Measurements from ENCODE around the gene MAPK4.

Gene MAPK4

DNA sequence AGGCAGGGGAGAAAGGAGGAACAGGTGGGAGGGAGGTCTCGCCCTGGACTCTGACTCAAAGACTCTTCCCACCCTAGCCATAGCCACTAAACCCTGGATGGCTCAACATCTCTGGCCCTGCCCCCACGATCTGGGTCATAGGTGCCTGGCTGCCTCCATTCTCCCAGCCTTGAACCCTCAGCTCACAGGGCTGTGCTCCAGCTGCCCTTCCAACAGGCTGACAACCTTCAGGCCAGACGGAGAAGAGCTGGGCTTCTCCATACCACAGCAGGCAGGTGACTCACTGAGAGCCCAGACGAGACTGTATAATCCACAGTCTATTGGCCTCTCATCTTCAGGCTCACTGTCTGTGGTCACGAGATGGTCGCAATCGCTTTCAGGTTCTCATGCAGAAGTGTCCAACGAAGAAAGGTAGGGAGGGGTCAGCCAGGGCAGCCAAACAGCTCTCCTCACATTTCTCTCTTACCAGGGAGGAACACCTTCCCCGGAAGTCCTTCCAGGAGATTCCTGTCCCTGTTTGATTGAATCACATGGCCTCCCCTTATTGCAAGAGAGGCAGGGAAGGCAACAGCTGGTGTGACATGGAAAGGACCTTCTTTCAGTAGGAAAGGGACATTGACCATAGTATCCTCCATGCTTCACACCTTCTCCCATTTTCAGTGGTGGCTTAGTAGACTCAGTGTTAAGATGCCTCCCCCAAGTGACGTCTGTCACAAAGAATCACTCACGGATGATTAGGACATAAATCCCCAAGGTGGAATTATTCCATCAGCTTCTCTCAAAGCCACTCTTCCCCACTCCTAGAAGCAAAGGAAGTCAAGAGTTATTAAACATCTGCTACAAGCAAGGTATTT is 159.8 kb downstream of the MAPK4 start:
- H2AFZ ChIP-seq (ENCODE audit: low read depth, low read length) = no peak overlapping the region
- H3K4me2 ChIP-seq (ENCODE audit: low read length) = no peak overlapping the region
- no peak for TF ChIP-seq EZH2phosphoT487 (IDR thresholded peaks at IDR 0.05; ENCODE audit: low read depth)
- TF ChIP-seq, protein P1, sequence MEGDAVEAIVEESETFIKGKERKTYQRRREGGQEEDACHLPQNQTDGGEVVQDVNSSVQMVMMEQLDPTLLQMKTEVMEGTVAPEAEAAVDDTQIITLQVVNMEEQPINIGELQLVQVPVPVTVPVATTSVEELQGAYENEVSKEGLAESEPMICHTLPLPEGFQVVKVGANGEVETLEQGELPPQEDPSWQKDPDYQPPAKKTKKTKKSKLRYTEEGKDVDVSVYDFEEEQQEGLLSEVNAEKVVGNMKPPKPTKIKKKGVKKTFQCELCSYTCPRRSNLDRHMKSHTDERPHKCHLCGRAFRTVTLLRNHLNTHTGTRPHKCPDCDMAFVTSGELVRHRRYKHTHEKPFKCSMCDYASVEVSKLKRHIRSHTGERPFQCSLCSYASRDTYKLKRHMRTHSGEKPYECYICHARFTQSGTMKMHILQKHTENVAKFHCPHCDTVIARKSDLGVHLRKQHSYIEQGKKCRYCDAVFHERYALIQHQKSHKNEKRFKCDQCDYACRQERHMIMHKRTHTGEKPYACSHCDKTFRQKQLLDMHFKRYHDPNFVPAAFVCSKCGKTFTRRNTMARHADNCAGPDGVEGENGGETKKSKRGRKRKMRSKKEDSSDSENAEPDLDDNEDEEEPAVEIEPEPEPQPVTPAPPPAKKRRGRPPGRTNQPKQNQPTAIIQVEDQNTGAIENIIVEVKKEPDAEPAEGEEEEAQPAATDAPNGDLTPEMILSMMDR (IDR thresholded peaks at IDR 0.05; ENCODE audit: low read depth, low read length) = no peak

DNA sequence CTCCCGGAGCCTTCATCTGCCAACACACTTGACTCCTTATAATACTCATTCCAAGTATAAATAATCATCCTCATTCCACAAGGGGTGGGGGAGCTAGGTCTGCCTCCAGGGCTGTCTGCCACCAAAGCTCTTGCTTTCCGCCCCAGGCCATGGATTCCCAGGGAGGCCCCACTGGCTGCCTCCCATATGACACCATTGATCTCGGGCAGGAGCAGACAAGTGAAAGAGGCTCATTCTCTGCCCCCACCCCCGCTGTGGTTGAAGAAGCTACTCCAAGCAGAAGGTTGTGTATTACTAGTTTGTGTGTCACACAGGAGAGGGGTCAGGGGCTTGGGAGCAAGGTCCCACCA is 160.4 kb downstream of the MAPK4 start:
- no peaks in the 10 kb centered on the region for H4K20me1 ChIP-seq (ENCODE audit: insufficient read depth, low read length)
- H3K27ac ChIP-seq (ENCODE audit: low read length) = no peak overlapping the region
- H3K36me3 ChIP-seq (replicated peaks; ENCODE audit: low read depth, low read length) = no peaks in the 10 kb centered on the region
- H3K9me3 ChIP-seq (ENCODE audit: insufficient read depth, low read length) = no peaks in the 10 kb centered on the region
- peaks cover 25% of the 10 kb centered on the region for H3K27me3 ChIP-seq (ENCODE audit: low read depth, low read length)
- no peak overlapping the region for H2AFZ ChIP-seq (ENCODE audit: low read depth, low read length)
- H3K4me1 ChIP-seq (ENCODE audit: low read length) = no peaks in the 10 kb centered on the region
- no peaks in the 10 kb centered on the region for H3K79me2 ChIP-seq (ENCODE audit: low read length)
- TF ChIP-seq EZH2phosphoT487 (IDR thresholded peaks at IDR 0.05; ENCODE audit: low read depth) = no peak
- TF ChIP-seq, protein P1 (IDR thresholded peaks at IDR 0.05; ENCODE audit: low read depth, low read length) = no peak
- no peak overlapping the region for H3K4me3 ChIP-seq (ENCODE audit: low read length)
- no peak overlapping the region for H3K4me2 ChIP-seq (ENCODE audit: low read length)
- H3K9ac ChIP-seq (ENCODE audit: low read length) = no peak overlapping the region

More for the DNA sequence above, 159.8 kb downstream of the MAPK4 start:
- Histone ChIP-seq H3K36me3 (replicated peaks; ENCODE audit: low read depth, low read length) (no peaks in the 10 kb centered on the region), H4K20me1 (ENCODE audit: insufficient read depth, low read length) (no peaks in the 10 kb centered on the region), H3K4me1 (ENCODE audit: low read length) (no peaks in the 10 kb centered on the region), H3K27me3 (ENCODE audit: low read depth, low read length) (peaks cover 22% of the 10 kb centered on the region), H3K27ac (ENCODE audit: low read length) (no peak overlapping the region), H3K9ac (ENCODE audit: low read length) (no peak overlapping the region), H3K79me2 (ENCODE audit: low read length) (no peaks in the 10 kb centered on the region), H3K9me3 (ENCODE audit: insufficient read depth, low read length) (no peaks in the 10 kb centered on the region), H3K4me3 (ENCODE audit: low read length) (no peak overlapping the region)

DNA sequence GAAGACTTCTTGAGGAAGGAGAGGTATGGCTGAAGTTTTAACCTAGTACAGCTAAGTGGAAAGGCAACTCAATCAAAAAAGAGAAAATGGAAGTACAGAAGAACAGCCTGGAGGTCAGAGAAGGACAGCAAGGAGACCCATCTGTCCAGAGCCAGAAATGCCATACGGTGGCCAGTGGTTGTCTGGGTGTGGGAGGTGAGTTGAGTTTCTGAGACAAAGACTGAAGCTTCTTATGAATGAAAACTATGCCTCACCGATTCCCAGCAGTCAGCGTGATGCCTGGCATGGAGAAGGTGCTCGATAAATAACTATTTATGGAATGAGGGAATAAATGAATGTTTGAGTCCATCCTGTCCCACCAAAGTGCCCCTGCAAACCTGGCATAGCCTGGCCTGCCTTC is 161.1 kb downstream of the MAPK4 start:
- Histone ChIP-seq H3K27ac (ENCODE audit: low read length) (no peak overlapping the region), H3K4me3 (ENCODE audit: low read length) (no peak overlapping the region), H2AFZ (ENCODE audit: low read depth, low read length) (no peak overlapping the region), H3K9me3 (ENCODE audit: insufficient read depth, low read length) (no peaks in the 10 kb centered on the region), H3K9ac (ENCODE audit: low read length) (no peak overlapping the region), H3K79me2 (ENCODE audit: low read length) (no peaks in the 10 kb centered on the region), H3K36me3 (replicated peaks; ENCODE audit: low read depth, low read length) (no peaks in the 10 kb centered on the region), H3K4me2 (ENCODE audit: low read length) (no peak overlapping the region), H4K20me1 (ENCODE audit: insufficient read depth, low read length) (no peaks in the 10 kb centered on the region), H3K27me3 (ENCODE audit: low read depth, low read length) (peaks cover 33% of the 10 kb centered on the region), H3K4me1 (ENCODE audit: low read length) (no peaks in the 10 kb centered on the region)
- TF ChIP-seq, protein P1 (IDR thresholded peaks at IDR 0.05; ENCODE audit: low read depth, low read length) = no peak
- TF ChIP-seq EZH2phosphoT487 (IDR thresholded peaks at IDR 0.05; ENCODE audit: low read depth) = no peak

DNA sequence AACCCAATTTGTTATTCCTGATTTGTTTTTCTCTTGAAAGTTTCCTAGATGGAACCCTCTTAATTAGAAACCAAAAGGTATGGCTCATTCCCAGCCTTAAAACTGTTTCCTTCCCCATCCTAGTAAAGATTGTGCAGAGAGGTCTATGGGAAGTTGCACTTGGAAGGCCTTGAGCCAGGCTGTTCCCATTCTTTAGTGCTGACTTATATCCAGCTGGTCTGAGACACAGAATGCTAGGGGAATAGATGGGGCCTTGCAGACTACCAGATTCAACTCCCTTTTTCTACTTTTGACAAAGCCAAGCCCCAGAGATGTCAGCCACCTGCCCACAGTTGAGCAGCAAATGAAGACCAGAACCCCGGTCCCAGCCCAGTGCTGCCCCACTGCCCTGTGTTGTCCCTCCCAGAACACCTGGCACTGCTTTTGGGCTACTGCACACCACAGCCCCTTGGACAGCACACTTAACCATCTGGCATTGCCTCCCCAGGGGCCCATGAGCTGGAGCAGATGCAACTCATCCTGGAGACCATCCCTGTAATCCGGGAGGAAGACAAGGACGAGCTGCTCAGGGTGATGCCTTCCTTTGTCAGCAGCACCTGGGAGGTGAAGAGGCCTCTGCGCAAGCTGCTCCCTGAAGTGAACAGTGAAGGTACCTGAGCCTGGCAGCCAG is 161.7 kb downstream of the MAPK4 start:
- Histone ChIP-seq H3K36me3 (replicated peaks; ENCODE audit: low read depth, low read length) (no peaks in the 10 kb centered on the region), H3K9me3 (ENCODE audit: insufficient read depth, low read length) (no peaks in the 10 kb centered on the region), H3K27ac (ENCODE audit: low read length) (no peak overlapping the region), H3K4me2 (ENCODE audit: low read length) (no peak overlapping the region), H3K4me1 (ENCODE audit: low read length) (peaks cover 4% of the 10 kb centered on the region), H2AFZ (ENCODE audit: low read depth, low read length) (no peak overlapping the region), H3K79me2 (ENCODE audit: low read length) (no peaks in the 10 kb centered on the region), H3K4me3 (ENCODE audit: low read length) (no peak overlapping the region), H3K27me3 (ENCODE audit: low read depth, low read length) (peaks cover 38% of the 10 kb centered on the region), H4K20me1 (ENCODE audit: insufficient read depth, low read length) (no peaks in the 10 kb centered on the region), H3K9ac (ENCODE audit: low read length) (no peak overlapping the region)
- no peak for TF ChIP-seq EZH2phosphoT487 (IDR thresholded peaks at IDR 0.05; ENCODE audit: low read depth)
- TF ChIP-seq, protein P1 (IDR thresholded peaks at IDR 0.05; ENCODE audit: low read depth, low read length) = no peak

Measured in OCI-LY3 (cell line).